ENCODE data around the gene TRIM8.

TRIM8 gene

GRCh38 chr10:102644066-102644645, at the start of gene TRIM8:
TSS of gene TRIM8 (plus strand) at chr10:102644479. CDS start at chr10:102644618, 139 bp downstream.
- DNase-seq (ENCODE audit: low read depth in 1 of 2, low spot score in 1 of 2): peak; percentile 37 to 49

- no peak for DNase-seq (ENCODE audit: low read depth in 1 of 2, low spot score in 1 of 2)
Measured at GRCh38 chr10:102595293-102595692, 49.0 kb upstream of the TRIM8 start.

GRCh38 chr10:102595897-102596296, 48.4 kb upstream of the TRIM8 start:
- no peak for DNase-seq (ENCODE audit: low read depth in 1 of 2, low spot score in 1 of 2)

- no peak for DNase-seq (ENCODE audit: low read depth in 1 of 2, low spot score in 1 of 2)
Measured at GRCh38 chr10:102596506-102596971, 47.7 kb upstream of the TRIM8 start.

GRCh38 chr10:102597131-102597991, 46.9 kb upstream of the TRIM8 start:
- no peak for DNase-seq (ENCODE audit: low read depth in 1 of 2, low spot score in 1 of 2)

GRCh38 chr10:102598243-102598642, 46.0 kb upstream of the TRIM8 start:
- no peak for DNase-seq (ENCODE audit: low read depth in 1 of 2, low spot score in 1 of 2)

- DNase-seq (ENCODE audit: low read depth in 1 of 2, low spot score in 1 of 2): no peak
Measured at GRCh38 chr10:102599565-102600327, 44.5 kb upstream of the TRIM8 start.

- no peak for DNase-seq (ENCODE audit: low read depth in 1 of 2, low spot score in 1 of 2)
Measured at GRCh38 chr10:102600816-102601215, 43.5 kb upstream of the TRIM8 start.

- no peak for DNase-seq (ENCODE audit: low read depth in 1 of 2, low spot score in 1 of 2)
Measured at GRCh38 chr10:102601639-102602038, 42.6 kb upstream of the TRIM8 start.

- no peak for DNase-seq (ENCODE audit: low read depth in 1 of 2, low spot score in 1 of 2)
Measured at GRCh38 chr10:102602272-102603045, 41.8 kb upstream of the TRIM8 start.

GRCh38 chr10:102603946-102604345, 40.3 kb upstream of the TRIM8 start:
- no peak for DNase-seq (ENCODE audit: low read depth in 1 of 2, low spot score in 1 of 2)

GRCh38 chr10:102604439-102604841, 39.8 kb upstream of the TRIM8 start:
- DNase-seq (ENCODE audit: low read depth in 1 of 2, low spot score in 1 of 2): no peak

- DNase-seq (ENCODE audit: low read depth in 1 of 2, low spot score in 1 of 2): no peak
Measured at GRCh38 chr10:102605712-102606111, 38.6 kb upstream of the TRIM8 start.

- DNase-seq (ENCODE audit: low read depth in 1 of 2, low spot score in 1 of 2): no peak
Measured at GRCh38 chr10:102608487-102608886, 35.8 kb upstream of the TRIM8 start.

- no peak for DNase-seq (ENCODE audit: low read depth in 1 of 2, low spot score in 1 of 2)
Measured at GRCh38 chr10:102610441-102610887, 33.8 kb upstream of the TRIM8 start.

GRCh38 chr10:102611514-102612087, 32.7 kb upstream of the TRIM8 start:
- DNase-seq (ENCODE audit: low read depth in 1 of 2, low spot score in 1 of 2): no peak

GRCh38 chr10:102612964-102613275, 31.4 kb upstream of the TRIM8 start:
- peak in 1 of 2 donors; percentile 42 for DNase-seq (ENCODE audit: low read depth in 1 of 2, low spot score in 1 of 2)

GRCh38 chr10:102613286-102613685, 31.0 kb upstream of the TRIM8 start:
- no peak for DNase-seq (ENCODE audit: low read depth in 1 of 2, low spot score in 1 of 2)

GRCh38 chr10:102613785-102614184, 30.5 kb upstream of the TRIM8 start:
- no peak for DNase-seq (ENCODE audit: low read depth in 1 of 2, low spot score in 1 of 2)

GRCh38 chr10:102614888-102615287, 29.4 kb upstream of the TRIM8 start:
- DNase-seq (ENCODE audit: low read depth in 1 of 2, low spot score in 1 of 2): no peak

GRCh38 chr10:102615361-102615760, 28.9 kb upstream of the TRIM8 start:
- DNase-seq (ENCODE audit: low read depth in 1 of 2, low spot score in 1 of 2): no peak

Data from activated CD4-positive, alpha-beta T cell treated with anti-CD3 and anti-CD28 coated beads, Interleukin-2, amount 50 U/mL, for 24 hours (primary cell).